Colon (tissue), 2 donors: ENCODE measurements around the gene PLCE1.
"Not testable (repeated sequence)": the region's sequence is repeated elsewhere in the genome, so short reads cannot be mapped to it uniquely, and the experiment has no call there.

ENCODE experiments used
- FAIRE-seq: peaks from 2 replicates; lab custom pipeline; 2012; peaks lifted over from hg19 to GRCh38; lab: Jason Lieb, UNC
- donor health status: control.
- donor health status: control.

PLCE1 gene

GRCh38 chr10:93993782-93994437 lies at the start of gene PLCE1:
Gene PLCE1 (plus strand): TSS chr10:93993931. CDS start chr10:94031047, 37,116 bp downstream.
- FAIRE-seq: no peak

GRCh38 chr10:93945819-93946218 lies 47.9 kb upstream of the PLCE1 start:
- FAIRE-seq: no peak

GRCh38 chr10:93947055-93947454 lies 46.7 kb upstream of the PLCE1 start:
- no peak for FAIRE-seq

GRCh38 chr10:93947524-93947923 lies 46.2 kb upstream of the PLCE1 start:
- no peak for FAIRE-seq

- FAIRE-seq: no peak
These were observed 41.8 kb upstream of the PLCE1 start for GRCh38 chr10:93951905-93952304.

- no peak for FAIRE-seq
These were observed 39.4 kb upstream of the PLCE1 start for GRCh38 chr10:93954299-93954698.

GRCh38 chr10:93954726-93955363 lies 38.9 kb upstream of the PLCE1 start:
- FAIRE-seq: no peak

- no peak for FAIRE-seq
These were observed 34.9 kb upstream of the PLCE1 start for GRCh38 chr10:93958834-93959233.

GRCh38 chr10:93960988-93961387 lies 32.7 kb upstream of the PLCE1 start:
- not testable (repeated sequence) for FAIRE-seq

- FAIRE-seq: no peak
These were observed 30.8 kb upstream of the PLCE1 start for GRCh38 chr10:93962973-93963372.

GRCh38 chr10:93963434-93963833 lies 30.3 kb upstream of the PLCE1 start:
- FAIRE-seq: no peak

- no peak for FAIRE-seq
These were observed 27.8 kb upstream of the PLCE1 start for GRCh38 chr10:93965911-93966310.

- FAIRE-seq: no peak
These were observed 26.0 kb upstream of the PLCE1 start for GRCh38 chr10:93967756-93968155.

GRCh38 chr10:93968540-93968945 lies 25.2 kb upstream of the PLCE1 start:
- no peak for FAIRE-seq

- FAIRE-seq: not testable (repeated sequence)
These were observed 23.2 kb upstream of the PLCE1 start for GRCh38 chr10:93970433-93971010.

GRCh38 chr10:93973748-93974445 lies 19.8 kb upstream of the PLCE1 start:
- FAIRE-seq: no peak

- FAIRE-seq: no peak
These were observed 16.3 kb upstream of the PLCE1 start for GRCh38 chr10:93977442-93977841.

- FAIRE-seq: no peak
These were observed 13.2 kb upstream of the PLCE1 start for GRCh38 chr10:93980486-93980885.

- FAIRE-seq: no peak
These were observed 2.6 kb upstream of the PLCE1 start for GRCh38 chr10:93991114-93991513.

- FAIRE-seq: no peak
These were observed 2.0 kb upstream of the PLCE1 start for GRCh38 chr10:93991596-93992284.

- FAIRE-seq: no peak
These were observed 1.2 kb upstream of the PLCE1 start for GRCh38 chr10:93992400-93993030.

GRCh38 chr10:93993414-93993781 lies 333 bp upstream of the PLCE1 start:
- no peak for FAIRE-seq
